Stimulated activated CD4-positive, alpha-beta T cell treated with anti-CD3 and anti-CD28 coated beads, TNF-alpha, amount 100 ng/mL, for 24 hours (primary cell): Measurements from ENCODE around the gene SDK2.

Source experiments
- DNase-seq, 3 experiments: peaks; one replicate each; pipeline ENCODE4 v3.0.0-alpha.2; 2020; ENCODE audit warnings: low read depth in 3 of 3

The SDK2 gene

GRCh38 chr17:73307130-73307529 is 337.1 kb downstream of the SDK2 start:
- DNase-seq, result no peak

- DNase-seq, result no peak
Measured at GRCh38 chr17:73305845-73306836, 338.1 kb downstream of the SDK2 start.

GRCh38 chr17:73304971-73305812 is 339.1 kb downstream of the SDK2 start:
- DNase-seq, result no peak

DNA sequence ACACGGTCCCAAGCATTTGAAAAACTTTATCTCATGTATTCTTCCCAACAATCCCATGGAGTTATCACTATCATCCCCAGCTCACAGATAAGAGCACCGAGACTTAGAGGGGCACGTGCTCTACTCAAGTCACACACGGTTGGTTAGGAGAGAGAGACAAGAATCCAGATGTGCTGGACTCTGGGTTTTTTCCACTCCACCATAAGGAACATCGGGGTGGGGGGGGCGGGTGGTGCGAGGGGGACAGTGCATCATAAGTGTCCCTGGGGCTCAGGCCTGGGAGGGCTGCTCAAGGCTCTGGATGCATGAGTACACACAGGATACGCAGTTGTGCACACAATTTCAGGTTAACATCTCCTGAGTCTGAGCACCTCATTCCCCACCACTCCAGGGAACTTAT is 339.8 kb downstream of the SDK2 start:
- no peak for DNase-seq

DNA sequence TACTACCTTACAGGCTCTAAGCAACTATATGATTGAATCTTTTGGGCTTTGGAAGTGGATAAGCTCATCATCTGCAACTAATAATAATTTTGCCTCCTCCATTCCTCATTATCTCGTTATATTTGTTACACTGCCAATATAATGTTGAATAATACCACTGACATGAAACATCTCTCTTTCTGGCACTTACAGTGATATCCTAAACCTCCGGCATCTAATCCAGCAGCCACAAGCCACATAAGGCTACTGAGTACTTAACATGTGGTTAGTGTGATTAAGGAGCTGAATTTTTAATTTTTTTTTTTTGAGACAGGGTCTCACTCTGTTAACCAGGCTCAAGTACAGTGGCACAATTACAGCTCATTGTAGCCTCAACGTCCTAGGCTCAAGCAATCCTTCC is 342.1 kb downstream of the SDK2 start:
- DNase-seq, result no peak

- DNase-seq, result no peak
Measured at GRCh38 chr17:73301369-73301768, 342.9 kb downstream of the SDK2 start.

DNA sequence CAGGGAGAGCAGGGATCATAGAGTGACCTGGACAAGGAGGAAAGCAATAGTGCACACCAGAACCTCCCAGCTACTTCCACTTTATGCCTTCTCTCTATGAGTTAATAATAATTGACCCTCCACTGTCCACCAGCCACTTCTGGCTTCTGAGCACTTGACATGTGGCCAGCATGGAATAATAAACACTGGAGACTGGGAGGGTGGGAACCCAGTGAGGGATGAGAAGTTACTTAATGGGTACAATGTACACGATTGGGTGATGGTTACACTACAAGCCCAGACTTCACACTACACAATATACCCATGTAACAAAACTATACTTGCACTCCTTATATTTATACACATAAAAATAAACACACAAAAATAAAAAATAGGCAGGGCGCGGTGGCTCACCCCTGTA is 343.9 kb downstream of the SDK2 start:
- no peak for DNase-seq

DNA sequence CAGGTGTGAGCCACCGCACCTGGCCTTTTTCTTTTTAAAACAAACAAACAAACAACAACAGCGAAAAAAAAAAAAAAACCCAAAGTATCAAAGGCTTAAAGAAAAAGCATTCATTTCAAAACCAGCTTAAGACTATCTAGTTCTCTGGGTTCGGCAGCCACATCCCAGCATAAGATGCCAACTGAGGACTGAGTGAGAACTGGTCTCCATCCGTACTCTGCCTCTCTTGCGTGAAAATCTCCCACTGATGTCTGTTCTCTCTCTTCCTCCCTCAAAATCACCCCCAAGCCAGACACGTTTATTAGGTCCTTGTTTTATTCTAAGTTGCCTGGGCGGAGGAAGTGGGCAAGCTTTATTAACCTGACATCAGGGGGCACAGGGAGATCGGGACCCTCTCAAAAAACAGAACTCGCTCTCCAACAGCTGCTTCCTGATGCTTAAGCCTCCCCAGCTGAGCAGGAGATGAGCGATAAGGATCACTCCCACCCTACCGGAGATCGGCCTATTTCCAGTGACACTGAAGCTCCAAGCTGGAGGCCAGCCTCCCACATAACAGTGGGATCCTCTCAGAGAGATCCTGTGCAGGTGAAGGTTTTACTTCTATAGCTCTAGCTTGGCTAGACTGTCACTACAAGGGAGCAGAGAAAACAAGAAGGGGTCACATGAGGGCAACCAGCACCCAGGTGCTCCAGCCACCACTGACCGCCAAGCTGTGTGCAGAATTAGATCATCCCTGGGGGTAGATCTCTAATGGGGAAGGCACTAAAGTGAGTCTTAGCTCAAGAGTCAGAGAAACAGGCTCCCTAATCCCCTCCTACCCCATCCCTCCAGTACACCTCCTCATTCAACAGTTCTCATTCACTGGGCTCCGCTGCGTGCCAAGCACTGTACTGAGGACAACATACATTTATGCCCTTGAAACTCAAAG is 346.0 kb downstream of the SDK2 start:
- DNase-seq, result no peak

DNA sequence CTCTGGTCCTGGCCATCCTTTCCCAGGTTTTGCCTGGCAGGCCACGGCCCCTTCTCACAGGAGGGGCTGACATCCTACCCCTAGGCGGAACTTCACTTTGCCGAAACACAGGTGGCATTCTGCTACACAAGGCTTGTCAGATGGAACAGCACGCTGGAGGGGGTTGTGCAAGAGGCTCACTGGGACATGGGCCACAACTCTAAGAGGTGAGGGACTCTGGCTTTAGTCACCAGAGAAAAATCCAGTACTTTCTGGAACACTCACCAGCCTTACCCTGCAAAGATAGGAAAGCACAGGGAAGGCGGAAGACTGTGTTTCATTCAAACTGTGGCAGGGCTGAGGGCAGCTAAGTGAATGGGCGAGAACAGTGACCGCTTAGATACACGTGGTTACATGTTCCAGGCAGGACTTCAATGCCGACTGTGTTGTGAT is 350.7 kb downstream of the SDK2 start:
- DNase-seq, result no peak

GRCh38 chr17:73293031-73293430 is 351.2 kb downstream of the SDK2 start:
- DNase-seq, result no peak

DNA sequence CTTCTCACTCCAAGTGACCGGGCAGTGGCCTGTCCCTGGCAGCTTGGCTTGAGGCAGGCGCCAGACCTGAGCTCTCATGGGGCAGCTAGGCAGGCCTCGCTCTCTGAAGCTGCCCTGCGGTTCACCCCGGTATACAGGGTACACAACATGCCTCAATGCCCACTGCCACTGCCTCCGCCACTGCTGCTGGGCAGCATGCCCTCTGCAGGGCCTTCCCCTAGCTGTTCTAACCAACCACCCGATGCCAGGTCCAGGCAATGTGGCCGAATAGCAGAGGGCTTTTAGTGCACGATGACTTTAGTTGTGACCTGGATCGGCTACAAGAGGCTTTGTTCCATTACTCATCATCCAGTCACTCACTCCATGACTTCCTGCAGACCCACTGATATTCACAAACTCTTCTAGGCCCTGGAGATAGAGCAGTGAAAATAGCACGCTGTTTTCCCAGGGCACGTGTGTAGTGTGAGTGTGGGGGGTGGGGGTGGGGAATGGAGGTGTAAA is 352.2 kb downstream of the SDK2 start:
- no peak for DNase-seq

- no peak for DNase-seq
Measured at GRCh38 chr17:73291260-73291801, 352.9 kb downstream of the SDK2 start.

DNA sequence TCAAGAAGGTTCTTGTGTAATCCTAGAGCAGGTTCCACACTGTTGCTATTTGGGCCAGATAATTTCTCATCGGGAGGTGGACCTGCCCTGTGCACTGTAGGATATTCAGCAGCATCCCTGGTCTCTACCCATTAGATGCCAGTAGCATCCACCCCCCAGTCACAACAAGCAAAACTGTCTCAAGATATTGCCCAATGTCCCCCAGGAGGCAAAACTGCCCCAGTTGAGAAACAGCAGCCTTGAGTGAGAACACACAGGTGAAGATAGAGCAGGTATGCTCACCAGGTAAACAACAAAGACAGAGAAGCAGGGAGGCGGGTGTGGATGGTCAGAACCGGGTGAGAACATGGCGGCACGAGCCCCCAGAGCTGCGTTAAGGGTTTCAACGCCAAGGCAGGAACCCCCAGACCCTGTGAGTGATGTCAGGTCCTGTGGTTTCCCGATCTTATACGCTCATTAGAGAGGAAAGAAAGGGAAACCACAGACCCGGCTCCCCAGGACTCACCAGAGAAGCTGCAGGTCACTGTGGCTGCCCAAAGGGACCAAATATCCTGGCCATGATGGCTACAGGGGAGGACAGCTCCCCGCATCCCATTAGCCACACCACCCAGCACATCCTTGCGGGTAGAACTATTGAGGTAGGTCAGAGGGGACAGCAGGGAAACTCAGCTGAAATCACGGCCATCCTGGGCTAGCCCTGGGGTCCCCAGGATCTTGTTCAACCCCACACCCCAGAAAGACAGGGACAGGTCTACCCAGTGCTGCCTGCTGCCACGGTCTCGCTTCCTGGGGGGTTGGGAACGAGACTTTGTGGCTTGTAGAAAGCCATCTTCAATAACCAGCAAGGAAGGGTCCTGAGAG is 353.6 kb downstream of the SDK2 start:
- no peak for DNase-seq

GRCh38 chr17:73289549-73290254 is 354.5 kb downstream of the SDK2 start:
- no peak for DNase-seq

DNA sequence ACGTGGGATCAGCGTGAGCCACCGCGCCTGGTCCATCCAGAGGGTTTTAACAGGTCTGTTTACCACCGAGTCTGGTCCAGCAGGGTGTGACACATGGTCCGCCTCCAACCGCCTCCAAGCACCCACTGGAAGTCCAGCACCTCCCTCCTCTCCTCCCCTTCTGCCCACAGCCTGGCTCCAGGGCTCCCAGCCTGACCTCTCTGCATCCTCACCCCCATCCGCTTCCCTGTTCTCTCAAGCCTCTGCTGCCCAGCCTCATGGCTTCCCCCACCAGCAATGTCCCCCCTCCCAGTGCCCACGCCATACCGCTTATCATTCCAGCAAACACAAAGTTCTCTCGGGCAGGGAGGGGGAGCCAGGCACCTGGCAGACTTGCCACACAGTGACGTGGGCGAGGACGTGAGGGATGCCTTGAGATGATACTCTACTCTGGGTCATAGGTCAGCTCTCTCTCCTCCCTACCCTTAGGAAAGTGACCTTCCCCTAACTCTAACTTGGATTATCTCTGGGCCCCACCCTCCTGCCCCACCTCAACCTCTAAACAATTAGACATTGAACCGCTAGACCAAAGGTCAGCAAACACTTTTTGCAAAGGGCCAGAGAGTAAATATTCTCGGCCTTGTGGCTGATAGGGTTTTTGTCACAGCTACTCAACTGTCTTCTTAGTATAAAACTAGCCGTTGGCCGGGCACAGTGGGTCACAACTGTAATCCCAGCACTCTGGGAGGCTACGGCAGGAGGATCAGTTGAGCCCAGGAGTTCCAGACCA is 355.5 kb downstream of the SDK2 start:
- no peak for DNase-seq

DNA sequence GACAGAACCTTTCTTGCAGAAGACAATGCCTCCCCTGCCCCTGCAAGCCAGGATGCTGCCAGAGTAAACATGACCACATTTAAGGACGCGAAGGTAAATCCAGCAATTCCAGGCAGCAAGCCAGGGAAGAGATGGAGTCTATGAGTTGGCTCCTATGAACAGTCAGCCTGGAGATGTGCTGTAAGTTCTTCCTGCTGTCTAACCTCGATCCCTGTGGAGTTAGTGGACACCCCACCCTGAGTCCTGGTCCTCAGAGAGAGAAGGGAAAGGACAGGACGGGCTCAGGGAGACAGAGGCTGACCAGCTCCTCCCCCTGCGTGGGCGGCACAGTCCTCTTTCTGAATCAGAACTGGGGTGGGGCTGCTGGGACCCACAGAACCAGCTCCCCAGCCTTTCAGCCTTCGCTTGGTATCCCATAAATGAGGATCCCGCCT is 357.4 kb downstream of the SDK2 start:
- no peak for DNase-seq

DNA sequence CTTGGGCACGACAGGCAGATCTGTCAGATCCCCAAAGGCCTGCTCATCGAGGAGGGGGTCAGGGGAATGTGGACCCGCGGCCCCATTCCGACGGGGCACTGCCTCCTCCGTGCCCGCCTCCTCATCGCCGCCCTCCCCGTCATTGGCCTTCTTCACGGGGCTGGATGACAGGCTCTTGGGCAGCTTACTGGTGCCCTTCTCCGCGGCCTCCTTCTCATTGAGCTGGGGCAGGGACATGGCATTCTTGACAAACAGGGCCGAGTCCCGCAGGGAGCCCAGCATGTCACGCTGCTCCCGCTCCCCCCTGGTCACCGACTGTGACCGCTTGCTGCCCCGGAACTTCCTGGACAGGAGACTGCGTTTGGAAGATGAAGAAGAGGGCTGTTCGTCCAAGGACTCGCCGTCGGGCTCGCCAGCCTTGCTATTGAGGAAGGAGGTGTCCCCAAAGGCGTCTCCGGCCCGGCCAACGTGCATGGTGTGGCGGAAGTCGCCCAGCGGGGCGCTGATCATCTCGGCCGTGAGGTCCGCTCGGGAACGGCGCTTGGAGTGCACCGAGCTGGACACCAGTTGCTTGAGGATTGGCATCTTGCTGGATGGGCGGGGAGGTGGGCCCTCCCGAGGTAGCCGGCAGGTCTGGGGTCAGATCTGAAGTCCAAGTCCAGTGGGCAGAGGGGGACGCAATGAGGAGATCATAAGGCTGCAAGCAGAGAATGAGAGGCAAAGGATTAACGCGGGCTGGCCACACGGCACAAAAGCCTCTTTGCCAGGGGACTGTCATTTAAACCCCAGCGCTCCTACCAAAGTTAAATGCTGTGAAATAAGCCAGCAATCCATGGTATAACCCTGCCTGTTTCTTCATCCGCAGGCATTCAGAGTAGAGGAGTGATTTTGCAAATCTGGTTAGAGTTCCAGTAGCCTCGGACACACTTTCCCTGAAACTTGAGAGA is 358.1 kb downstream of the SDK2 start:
- DNase-seq, result no peak

GRCh38 chr17:73285603-73285908 is 358.7 kb downstream of the SDK2 start:
- DNase-seq, result no peak
